HG02623 (cell line): ENCODE measurements around the gene PPP1CA.
"Not testable (repeated sequence)": the region's sequence is repeated elsewhere in the genome, so short reads cannot be mapped to it uniquely, and the experiment has no call there.

Source experiments
- ATAC-seq: cut with Tn5 transposase; IDR thresholded peaks from one replicate; pipeline ENCODE4 v1.9.1; 2021; ENCODE audit warnings: moderate library complexity; ENCODE audit not compliant: unreplicated experiment

Gene PPP1CA

DNA sequence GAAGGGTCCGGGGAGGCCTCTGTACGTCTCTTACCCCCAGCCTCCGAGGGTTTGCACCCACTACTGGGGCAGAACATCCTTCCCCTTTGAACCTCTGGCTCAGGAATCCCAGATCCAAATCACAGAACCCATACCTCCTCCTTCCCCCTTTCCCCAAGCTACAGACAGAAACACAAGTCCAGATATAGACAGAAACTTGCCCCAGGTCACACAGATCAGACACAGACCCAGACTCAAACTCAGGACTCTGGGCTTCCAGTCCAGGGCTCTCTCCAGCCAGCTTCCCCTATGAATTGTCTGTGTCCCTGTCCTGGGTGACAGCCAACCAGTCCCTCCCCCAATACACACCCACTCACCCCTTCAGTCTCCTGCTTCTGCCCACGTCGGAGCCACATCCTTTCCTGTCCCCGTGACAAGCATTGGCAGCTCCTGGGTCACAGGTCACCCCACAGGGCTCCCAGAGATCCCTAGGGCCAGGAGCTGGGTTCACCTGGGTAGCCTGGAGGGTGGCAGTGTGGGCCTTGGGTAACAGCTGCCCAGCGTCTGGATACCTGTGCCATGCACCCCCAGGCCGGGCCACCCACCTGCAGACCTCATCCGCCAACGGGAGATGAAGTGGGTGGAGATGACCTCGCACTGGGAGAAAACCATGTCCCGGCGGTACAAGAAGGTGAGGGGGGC is 3.0 kb upstream of the PPP1CA start:
- no peak for ATAC-seq

DNA sequence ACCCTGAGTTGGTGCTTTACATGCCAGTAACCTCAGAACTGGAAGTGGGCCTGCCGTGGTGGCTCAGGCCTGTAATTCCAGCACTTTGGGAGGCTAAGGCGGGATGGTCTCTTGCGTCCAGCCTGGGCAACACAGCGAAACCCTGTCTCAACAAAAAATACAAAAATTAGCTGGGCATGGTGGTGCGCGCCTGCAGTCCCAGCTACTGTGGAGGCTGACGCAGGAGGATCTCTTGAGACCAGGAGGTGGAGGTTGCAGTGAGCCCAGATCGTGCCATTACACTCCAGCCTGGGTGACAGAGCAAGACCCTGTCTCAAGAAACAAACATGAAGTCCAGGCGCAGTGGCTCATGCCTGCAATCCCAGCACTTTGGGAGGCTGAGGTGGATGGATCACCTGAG is 1.4 kb upstream of the PPP1CA start:
- not testable (repeated sequence) for ATAC-seq

DNA sequence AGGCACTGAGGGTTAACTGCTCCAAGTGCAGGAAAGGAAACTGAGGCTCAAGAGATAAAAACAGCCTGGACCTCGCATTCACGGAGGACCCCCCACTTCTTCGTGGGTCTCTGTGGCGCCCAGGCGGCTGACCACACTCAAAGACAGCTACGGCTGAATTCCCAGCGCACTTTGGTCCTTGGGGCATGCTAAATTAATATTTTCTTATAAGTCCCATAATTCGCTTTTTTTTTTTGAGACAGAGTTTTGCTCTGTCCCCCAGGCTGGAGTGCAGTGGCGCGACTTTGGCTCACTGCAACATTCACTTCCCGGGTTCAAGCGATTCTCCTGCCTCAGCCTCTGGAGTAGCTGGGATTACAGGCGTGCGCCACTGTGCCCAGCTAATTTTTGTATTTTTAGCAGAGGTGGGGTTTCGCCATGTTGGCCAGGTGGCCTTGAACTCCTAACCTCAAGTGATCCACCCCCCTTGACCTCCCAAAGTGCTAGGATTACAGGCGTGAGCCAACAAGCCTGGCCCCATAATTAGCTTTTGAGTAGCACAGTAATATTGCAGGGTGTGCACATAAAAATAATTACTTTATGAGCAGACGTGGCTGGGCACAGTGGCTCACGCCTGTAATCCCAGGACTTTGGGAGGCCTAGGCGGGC is 658 bp upstream of the PPP1CA start:
- ATAC-seq, result not testable (repeated sequence)

- ATAC-seq, result no peak
Measured at GRCh38 chr11:67400942-67401494, 640 bp downstream of the PPP1CA start.

DNA sequence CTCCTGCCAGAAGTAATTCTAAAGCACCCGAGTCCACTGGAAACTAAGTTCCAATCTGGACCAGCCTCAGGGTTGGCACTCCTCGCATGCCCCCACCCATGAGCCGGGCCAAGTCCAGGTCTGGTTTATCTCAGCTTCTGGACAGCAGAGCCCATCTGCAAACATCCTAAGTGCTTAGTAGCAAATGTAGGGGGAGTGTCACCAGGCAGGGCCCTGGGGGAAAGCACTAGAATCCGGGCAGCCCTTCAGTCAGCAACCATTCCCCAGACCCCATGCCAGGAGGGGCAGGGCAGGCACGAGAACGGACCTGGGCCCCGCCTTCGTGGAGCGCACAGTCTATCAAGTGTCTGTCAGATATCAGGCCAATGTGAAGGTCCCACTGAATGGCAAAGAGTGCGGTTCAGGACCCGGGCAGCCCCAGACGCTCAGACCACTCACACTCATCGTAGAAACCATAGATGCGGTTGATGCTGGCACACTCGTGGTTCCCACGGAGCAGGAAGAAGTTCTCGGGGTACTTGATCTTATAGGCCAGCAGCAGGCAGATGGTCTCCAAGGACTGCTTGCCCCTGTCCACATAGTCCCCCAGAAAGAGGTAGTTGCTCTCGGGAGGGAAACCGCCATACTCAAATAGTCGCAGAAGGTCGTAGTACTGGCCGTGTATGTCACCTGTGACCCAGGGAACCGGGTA is 1.3 kb downstream of the PPP1CA start:
- ATAC-seq, result no peak

GRCh38 chr11:67398661-67399563 is 2.7 kb downstream of the PPP1CA start:
- ATAC-seq, result no peak

DNA sequence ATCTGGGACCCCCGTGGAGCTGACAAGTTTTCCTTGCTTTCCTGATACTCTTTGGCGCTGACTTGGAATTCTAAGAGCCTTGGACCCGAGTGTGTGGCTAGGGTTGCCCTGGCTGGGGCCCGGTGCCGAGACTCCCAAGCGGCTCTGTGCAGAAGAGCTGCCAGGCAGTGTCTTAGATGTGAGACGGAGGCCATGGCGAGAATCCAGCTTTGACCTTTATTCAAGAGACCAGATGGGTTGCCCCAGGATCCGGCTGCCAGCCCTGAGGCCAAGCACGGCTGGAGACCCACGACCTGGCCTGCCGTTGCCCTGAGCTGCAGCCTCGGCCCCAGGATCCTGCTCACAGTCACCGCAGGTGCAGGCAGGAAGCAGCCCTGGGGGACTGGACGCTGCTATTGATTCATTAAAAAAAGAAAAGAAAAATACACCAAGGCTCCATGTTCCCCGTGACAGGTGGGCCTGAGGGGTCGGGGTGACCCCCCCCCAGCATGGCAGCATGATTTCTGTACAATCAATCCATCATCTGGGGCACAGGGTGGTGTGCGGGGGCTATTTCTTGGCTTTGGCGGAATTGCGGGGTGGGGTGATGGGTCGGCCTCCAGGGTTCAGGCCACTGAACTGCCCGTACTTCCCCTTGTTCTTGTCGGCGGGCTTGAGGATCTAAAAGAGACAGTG is 3.5 kb downstream of the PPP1CA start:
- ATAC-seq, result no peak

DNA sequence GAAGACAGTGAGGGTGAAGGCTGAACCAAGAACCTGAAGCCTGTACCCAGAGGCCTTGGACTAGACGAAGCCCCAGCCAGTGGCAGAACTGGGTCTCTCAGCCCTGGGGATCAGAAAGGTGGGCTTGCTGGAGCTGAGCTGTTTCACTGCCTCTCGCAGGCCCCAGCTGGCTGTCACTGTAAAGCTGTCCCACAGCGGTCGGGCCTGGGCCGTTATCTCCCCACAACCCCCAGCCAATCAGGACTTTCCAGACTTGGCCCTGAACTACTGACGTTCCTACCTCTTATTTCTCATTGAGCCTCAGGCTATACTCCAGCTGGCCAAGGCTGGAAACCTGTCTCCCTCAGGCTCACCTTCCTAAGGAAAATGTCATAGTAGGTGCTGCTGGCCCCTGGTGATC is 4.1 kb downstream of the PPP1CA start:
- ATAC-seq, result no peak

DNA sequence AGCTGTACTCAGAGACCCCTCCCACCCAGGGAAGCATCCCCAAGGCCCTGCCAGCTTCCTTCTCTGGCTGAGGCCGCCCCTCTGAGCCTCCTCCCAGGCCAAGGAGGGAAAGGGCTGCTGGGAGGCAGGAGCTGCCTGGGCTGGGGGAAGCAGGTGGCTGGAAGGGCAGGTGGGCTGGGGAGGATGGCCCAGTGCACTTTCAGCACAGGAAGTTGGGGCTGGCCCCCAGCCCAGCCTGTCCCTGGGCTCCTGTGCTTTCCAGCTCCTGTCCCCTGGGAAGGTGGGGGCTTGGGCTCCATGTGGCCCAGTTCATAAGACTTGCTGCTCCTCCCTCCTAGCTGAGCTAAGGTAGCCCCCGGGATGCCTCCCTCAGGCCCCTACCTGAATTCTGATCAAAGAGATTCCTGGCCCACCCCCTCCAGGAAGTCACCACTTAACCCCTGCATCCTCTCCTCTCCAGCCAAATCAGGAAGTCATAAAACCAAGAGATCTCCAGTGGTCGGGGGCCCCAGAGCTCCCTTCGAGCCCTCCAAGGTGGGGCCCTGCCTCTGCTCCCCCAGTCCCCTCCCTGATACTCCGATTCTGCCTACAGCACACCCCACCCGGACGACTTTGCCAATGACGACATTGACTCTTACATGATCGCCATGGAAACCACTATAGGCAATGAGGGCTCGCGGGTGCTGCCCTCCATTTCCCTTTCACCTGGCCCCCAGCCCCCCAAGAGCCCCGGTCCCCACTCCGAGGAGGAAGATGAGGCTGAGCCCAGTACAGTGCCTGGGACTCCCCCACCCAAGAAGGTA is 4.9 kb downstream of the PPP1CA start:
- no peak for ATAC-seq

- no peak for ATAC-seq
Measured at GRCh38 chr11:67396259-67396581, 5.4 kb downstream of the PPP1CA start.

DNA sequence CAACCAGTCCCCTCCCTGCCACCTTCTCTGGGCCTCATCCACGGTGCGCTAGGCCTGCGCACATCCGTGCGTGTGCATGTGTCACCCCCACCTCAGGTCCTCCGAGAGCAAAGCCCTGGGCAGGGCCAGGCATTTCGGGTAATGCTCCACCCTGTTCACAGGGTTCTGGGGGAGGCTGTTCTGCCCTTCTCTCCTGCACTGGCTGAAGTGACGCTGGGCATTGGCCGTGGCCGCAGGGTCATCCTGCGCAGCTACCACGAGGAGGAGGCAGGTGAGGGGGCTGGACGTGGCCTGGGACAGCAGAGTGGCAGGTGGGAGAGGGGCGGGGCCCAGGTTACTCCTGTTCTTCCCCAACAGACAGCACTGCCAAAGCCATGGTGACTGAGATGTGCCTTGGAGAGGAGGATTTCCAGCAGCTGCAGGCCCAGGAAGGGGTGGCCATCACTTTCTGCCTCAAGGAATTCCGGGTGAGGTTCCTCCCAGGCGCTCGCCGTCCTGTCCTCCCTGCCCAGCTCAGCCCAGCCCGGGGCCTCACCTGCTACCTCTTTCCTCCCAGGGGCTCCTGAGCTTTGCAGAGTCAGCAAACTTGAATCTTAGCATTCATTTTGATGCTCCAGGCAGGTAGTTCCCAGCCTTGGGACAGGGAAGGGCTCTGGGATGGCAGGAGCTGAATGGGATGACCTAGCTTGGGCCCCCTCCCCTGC is 6.0 kb downstream of the PPP1CA start:
- ATAC-seq, result no peak

DNA sequence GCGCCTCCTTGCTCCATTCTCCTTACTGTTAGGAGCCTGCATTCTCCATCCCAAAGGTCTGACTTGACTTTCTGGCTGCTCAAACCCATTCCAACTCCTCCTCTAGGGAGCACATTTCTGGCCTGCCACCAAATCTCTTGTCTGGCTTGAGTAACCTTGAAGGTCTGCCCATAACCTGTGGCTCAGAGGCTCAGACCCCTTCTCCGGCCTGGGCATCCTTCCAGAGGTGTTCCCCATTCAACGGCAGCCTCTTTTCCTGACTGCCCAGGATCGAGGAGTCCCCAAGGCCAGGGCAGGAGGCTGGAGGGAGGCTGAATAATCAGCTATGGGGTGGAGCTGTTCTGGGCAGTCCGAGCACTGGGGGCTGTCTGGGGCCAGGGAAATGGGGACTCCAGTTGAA is 7.7 kb downstream of the PPP1CA start:
- no peak for ATAC-seq

DNA sequence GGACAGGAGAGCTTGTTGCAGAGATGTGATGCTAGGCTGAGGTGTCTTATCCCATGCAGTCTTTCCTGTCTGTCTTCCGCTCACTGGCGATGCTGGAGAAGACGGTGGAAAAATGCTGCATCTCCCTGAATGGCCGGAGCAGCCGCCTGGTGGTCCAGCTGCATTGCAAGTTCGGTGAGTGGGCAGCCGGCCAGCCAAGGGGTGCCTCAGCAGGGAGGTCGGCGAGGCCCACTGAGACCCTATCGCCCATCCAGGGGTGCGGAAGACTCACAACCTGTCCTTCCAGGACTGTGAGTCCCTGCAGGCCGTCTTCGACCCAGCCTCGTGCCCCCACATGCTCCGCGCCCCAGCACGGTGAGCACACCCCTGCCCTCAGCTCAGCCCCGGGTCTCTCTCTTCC is 8.2 kb downstream of the PPP1CA start:
- no peak for ATAC-seq

GRCh38 chr11:67392183-67392715 is 9.4 kb downstream of the PPP1CA start:
- no peak for ATAC-seq

GRCh38 chr11:67391304-67392182 is 10.1 kb downstream of the PPP1CA start, which contains the start of gene RAD9A:
RAD9A (plus strand) TSS chr11:67391986; CDS start chr11:67392045, 59 bp downstream.
- ATAC-seq, result peak; percentile 54

DNA sequence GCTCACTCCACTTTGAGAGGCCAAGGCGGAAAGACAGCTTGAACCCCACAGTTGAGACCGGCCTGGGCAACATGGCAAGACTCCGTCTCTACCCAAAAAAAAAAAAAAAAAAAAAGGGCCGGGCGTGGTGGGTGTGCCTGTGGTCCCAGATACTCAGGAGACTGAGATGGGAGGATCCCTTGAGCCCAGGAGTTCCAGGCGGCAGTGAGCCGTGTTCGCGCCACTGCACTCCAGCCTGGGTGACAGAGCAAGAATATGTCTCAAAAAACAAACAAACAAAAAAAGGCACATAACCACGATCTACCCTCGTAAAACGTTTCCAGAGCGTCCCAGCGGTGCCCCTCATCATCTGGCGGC is 10.7 kb downstream of the PPP1CA start:
- no peak for ATAC-seq

DNA sequence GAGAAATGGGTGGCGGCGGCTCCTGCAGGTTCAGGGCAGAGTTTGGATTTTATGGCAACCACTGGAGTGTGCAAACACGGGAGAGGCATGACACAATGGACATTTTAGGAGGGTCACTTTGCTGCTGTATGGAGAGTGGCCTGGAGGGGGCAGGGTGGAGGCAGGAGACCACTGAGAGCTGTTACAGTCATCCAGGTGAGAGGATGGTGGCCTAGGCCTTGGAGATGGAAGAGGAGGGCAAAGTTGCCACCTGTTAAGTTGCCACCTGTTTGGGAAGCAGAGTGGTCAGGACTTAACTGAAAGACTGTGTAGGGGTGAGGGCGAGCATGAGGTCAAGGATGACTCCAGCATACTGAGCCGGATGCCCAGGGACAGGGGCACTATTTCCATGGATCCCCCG is 12.2 kb downstream of the PPP1CA start:
- no peak for ATAC-seq

GRCh38 chr11:67387518-67387917 is 14.1 kb downstream of the PPP1CA start:
- ATAC-seq, result no peak
